Ureter (tissue), 1 donor: ENCODE measurements around the gene ZNF219. TPM values are rescaled to one million over a fixed set of nuclear protein-coding genes. Genes with fewer than 3 reads are reported as not detected.

Experiments
- DNase-seq: peaks from one replicate; pipeline ENCODE4 v3.0.0-alpha.2; 2020; ENCODE audit warnings: low spot score
- total RNA-seq: library from RNA; stranded (reverse); gene quantifications from one replicate; pipeline ENCODE4 v1.2.4, GENCODE V29; 2023
- donor health status: DM: yes; HTN: yes; CAD: no.

Gene ZNF219
- 47.2 TPM for total RNA-seq

- DNase-seq = peak; percentile 79
Observed at GRCh38 chr14:21098076-21098891, at the start of gene ZNF219. ZNF219 (minus strand) TSS chr14:21098655; CDS start chr14:21093591, 5,064 bp downstream.

DNA sequence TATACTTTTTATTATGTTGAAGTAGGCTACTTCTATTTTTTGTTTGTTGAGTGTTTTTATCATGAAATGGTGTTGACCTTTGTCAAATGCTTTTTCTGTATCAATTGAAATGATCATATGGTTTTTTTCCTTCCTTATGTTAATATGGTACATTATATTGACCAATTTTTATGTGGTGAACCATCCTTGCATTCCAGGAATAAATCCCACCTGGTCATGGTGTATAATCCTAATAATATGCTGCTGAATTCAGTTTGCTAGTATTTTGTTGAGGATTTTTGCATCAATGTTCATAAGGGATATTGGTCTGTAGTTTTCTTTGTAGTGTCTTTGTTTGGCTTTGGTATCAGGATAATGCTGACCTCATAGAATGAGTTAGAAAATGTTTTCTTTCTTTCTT is 47.0 kb upstream of the ZNF219 start:
- no peak for DNase-seq

DNA sequence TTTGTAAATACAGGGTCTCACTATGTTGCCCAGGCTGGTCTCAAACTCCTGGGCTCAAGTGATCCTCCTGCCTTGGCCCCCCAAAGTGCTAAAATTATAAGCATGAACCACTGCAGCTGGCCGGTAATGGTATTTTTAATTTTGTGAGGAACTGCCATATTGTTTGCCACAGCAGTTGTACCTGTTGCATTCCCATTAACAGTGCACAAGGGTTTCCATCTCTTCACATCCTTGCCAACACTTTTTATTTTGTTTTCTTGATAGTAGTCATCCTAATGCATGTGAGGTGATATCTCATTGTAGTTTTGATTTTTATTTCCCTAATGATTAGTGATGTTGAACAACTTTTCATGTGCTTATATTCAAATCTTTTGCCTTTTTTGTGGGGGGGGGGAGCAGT is 43.9 kb upstream of the ZNF219 start:
- DNase-seq = no peak

DNA sequence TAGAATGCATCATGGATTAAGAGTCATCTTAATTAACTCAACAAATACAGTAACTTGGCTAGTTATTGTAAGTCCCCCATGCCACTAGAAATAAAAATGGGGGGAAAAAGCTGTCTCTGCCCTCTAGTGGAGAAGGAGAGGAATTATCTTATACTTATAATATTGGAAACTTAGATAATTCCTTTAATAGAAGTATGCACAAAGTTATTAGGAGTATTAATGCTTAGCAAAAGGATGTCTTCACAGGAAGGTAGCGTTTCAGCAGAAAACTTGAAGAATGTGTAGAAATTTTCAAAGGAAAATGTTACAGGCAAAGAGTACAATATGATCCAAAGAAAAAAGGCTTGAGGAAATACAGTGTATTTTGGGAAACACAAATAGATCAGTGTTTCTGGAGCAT is 37.6 kb upstream of the ZNF219 start:
- no peak for DNase-seq

DNA sequence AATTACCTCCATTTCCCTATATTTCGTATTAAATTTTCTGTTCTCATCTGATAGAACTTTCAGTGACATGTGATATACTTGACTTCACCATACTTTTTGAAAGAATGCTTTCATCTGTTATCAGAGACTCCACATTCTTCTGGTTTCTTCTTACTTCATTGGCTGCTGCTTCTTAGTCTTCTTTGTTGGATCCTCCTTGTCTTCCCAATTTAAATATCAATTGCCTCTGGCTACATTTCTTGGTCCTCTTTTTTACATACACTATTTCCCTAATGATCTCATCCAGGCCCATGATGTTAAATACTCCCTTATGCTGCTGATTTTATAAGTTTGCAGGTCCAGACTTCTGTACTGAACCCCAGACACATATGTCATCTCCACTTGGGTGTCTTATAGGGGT is 35.4 kb upstream of the ZNF219 start:
- DNase-seq = no peak

GRCh38 chr14:21123429-21123828 is 25.0 kb upstream of the ZNF219 start:
- no peak for DNase-seq

GRCh38 chr14:21121122-21121521 is 22.7 kb upstream of the ZNF219 start:
- DNase-seq = no peak

- DNase-seq = no peak
Observed at GRCh38 chr14:21120686-21121085, 22.2 kb upstream of the ZNF219 start.

DNA sequence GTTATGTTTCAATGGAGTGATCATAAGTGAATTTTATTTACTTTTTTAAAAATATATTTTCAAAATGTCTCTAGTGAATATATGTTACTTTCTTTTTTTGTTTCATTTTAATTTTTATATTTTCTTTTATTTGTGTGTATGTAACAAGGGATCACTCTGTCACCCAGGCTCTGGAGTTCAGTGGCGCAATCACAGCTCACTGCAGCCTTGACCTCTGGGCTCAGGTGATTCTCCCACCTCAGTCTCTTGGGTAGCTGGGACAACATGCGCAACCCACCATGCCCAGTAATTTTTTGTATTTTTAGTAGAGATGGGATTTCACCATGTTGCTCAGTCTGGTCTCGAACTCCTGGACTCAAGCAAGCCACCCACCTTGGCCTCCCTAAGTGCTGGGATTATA is 20.5 kb upstream of the ZNF219 start:
- DNase-seq = no peak

- no peak for DNase-seq
Observed at GRCh38 chr14:21113369-21113768, 14.9 kb upstream of the ZNF219 start.

- DNase-seq = no peak
Observed at GRCh38 chr14:21112255-21112654, 13.8 kb upstream of the ZNF219 start.

GRCh38 chr14:21109377-21110138 is 11.1 kb upstream of the ZNF219 start:
- DNase-seq = no peak

DNA sequence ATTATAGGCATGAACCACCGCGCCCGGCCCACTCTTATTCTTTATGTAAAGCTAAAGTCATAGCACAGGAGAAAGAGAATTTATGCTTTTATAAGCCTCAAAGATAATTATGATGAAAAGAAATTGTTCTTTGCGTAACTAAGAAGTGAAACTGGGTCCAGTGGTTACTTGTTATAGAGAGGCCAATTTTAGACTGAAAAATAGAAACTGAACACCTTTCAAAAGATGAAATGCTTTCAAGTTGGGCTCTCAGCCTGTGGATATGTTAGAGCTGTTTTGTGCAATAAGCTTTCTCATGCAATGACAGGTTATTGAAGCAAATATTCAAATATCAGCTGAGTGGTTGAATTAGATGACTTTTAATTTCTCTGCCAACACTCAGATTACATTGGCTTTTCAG is 10.3 kb upstream of the ZNF219 start:
- no peak for DNase-seq

DNA sequence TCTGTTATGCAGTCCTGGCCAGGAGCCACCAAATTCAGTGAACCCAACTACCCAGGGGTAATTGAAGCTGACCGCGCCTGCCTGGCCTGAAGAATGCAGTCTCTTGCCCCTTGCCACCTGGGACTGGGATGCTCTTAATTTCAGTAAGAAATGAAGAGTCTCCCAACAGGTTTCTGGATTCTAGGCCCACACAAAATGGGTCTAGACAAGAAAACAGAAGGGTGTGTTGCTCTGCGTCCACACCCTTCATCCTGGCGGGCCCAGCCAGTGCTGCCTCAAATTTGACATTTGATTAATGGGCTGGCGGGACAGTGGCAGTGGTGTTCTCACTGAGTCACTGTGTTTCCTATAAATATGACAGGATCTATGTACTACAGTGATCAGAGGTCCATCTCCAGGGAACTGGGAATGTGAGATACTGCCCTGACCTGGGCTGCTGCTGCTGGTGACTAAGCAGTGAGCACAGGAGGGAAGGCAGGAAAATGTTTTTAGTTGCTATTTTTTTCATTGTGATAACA is 8.9 kb upstream of the ZNF219 start:
- DNase-seq = no peak

DNA sequence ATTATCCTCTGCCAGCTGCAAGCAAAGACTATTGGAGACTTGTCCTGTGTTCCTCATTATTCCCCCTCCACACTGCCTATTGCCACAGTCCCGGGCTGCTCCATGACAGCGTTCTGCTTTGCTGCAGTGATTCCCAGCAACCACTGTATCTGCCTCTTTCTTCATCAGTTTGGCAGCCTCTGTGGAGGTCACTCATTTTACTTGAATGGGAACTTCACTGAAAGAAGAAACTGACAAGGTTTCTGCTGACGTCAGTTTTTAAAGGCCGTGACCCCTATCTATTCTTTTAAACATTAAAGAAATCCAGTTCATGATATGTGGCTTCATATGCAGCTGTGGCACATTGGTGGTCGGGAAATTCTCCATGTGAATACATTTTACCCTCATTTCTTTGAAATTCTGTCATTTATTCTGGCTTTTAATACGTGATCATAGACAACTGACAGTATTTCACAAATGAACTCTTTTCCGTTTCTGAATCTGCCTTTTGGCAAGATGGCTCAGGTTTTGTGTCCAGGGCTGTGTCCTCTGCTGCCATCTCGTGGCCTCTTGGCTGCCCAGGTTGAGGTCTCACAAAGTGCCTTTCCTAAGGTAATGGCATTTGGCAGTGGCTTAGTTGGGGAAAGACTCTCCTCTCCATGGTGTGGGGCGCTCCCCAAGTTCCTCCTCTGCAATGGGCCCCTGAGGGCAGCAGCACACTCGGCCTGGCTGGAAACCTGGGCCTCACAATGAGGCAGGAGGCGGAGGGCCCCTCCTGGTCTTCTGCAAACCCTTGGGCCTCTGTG is 8.2 kb upstream of the ZNF219 start:
- DNase-seq = peak; percentile 86

DNA sequence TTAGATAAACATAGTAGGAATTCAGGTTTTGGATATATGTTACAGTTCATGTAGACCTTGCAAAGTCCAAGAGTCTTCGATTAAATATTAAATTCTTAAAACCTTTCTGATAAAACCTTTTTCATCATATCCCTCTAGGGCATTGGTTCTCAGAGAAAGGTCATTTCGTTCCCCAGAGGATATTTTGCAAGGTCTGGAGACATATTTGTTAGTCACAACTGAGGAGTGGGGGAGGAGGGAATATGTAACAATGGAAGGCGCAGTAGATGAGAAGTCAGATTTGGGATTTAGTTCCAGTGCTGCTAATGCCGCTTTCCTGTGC is 7.7 kb upstream of the ZNF219 start:
- no peak for DNase-seq

DNA sequence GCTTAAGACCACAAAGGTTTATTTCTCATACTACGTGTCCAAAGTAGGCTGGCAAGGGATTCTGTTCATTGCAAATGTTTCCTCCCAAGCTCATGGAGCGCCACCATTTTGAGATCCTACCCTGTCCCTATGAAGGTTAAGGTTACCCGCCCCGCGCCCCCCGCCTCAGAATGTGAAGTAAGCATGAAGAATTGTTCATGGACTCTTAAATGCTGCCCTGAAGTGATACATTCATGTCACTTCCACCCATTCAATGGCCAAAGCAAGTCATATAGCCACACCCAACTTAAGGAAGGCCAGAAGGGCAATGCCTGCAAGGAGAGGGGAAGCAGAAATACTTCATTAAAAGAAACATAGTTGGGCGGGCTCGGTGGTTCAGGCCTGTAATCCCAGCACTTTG is 6.6 kb upstream of the ZNF219 start:
- DNase-seq = no peak

GRCh38 chr14:21104448-21105060 is 6.1 kb upstream of the ZNF219 start:
- DNase-seq = peak; percentile 84

- peak; percentile 97 for DNase-seq
Observed at GRCh38 chr14:21103710-21104447, 5.4 kb upstream of the ZNF219 start.

DNA sequence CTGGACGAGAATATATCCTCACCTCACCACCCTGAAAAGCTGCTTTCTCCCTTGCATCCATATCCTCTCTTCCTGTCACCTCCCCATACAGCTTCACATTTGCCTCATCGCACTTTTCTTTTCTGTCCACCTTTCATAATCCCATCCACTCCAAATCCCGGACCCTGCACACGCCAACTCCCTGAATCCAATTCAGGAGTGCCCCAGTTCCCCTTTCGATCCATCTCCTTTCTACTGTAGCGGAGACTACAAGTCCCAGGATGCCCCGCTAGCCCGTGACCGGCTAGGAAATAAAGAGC is 4.9 kb upstream of the ZNF219 start:
- DNase-seq = no peak
